GM20431 (cell line): ENCODE measurements around the gene VSIG1.

Source experiments
- in situ Hi-C: fragments of 300-500 bp; cut with MseI, MboI; formaldehyde crosslinking; loops from one replicate; pipeline ENCODE4 v1.15.0; 2020; ENCODE audit warnings: low sequenced_read_pairs; ENCODE audit not compliant: unreplicated experiment

Gene VSIG1

GRCh38 chrX:108044554-108045256 lies at the start of gene VSIG1:
VSIG1 (plus strand) TSS chrX:108045065; CDS start chrX:108045131, 66 bp downstream.
- in situ Hi-C loops, result no loop called here

- in situ Hi-C loops, result no loop called here
These were observed 48.7 kb upstream of the VSIG1 start for GRCh38 chrX:107996124-107996523.

GRCh38 chrX:108000751-108001150 lies 44.1 kb upstream of the VSIG1 start:
- in situ Hi-C loops, result no loop called here

- in situ Hi-C loops, result no loop called here
These were observed 43.5 kb upstream of the VSIG1 start for GRCh38 chrX:108001218-108001814.

- in situ Hi-C loops, result no loop called here
These were observed 26.0 kb upstream of the VSIG1 start for GRCh38 chrX:108018656-108019381.

GRCh38 chrX:108019382-108019875 lies 25.4 kb upstream of the VSIG1 start:
- in situ Hi-C loops, result no loop called here

- in situ Hi-C loops, result no loop called here
These were observed 24.2 kb upstream of the VSIG1 start for GRCh38 chrX:108020631-108021030.

GRCh38 chrX:108022491-108023089 lies 22.3 kb upstream of the VSIG1 start:
- in situ Hi-C loops, result no loop called here

- in situ Hi-C loops, result no loop called here
These were observed 19.5 kb upstream of the VSIG1 start for GRCh38 chrX:108025376-108025775.

- in situ Hi-C loops, result no loop called here
These were observed 18.8 kb upstream of the VSIG1 start for GRCh38 chrX:108025954-108026600.

GRCh38 chrX:108028854-108029253 lies 16.0 kb upstream of the VSIG1 start:
- in situ Hi-C loops, result no loop called here

- in situ Hi-C loops, result no loop called here
These were observed 14.7 kb upstream of the VSIG1 start for GRCh38 chrX:108029928-108030711.

- in situ Hi-C loops, result no loop called here
These were observed 11.9 kb upstream of the VSIG1 start for GRCh38 chrX:108032944-108033343.

- in situ Hi-C loops, result no loop called here
These were observed 11.0 kb upstream of the VSIG1 start for GRCh38 chrX:108033890-108034289.

GRCh38 chrX:108034725-108035124 lies 10.1 kb upstream of the VSIG1 start:
- in situ Hi-C loops, result no loop called here

GRCh38 chrX:108036298-108036973 lies 8.4 kb upstream of the VSIG1 start:
- in situ Hi-C loops, result no loop called here

- in situ Hi-C loops, result no loop called here
These were observed 4.8 kb downstream of the VSIG1 start for GRCh38 chrX:108049649-108050048.

- in situ Hi-C loops, result no loop called here
These were observed 8.4 kb downstream of the VSIG1 start for GRCh38 chrX:108053218-108053617.

GRCh38 chrX:108055546-108055945 lies 10.7 kb downstream of the VSIG1 start:
- in situ Hi-C loops, result no loop called here
